ENCODE results near the gene ERFE.
A peak's percentile ranks its signal among the peaks of the same experiment; 100 is the strongest.

Gene ERFE

GRCh38 chr2:238146884-238147544 is 11.8 kb upstream of the ERFE start:
- TF ChIP-seq CTCF (IDR thresholded peaks at IDR 0.05), result no peak

- TF ChIP-seq CTCF (IDR thresholded peaks at IDR 0.05), result no peak
Measured at GRCh38 chr2:238148981-238149380, 9.8 kb upstream of the ERFE start.

- TF ChIP-seq CTCF (IDR thresholded peaks at IDR 0.05), result no peak
Measured at GRCh38 chr2:238149841-238150572, 8.8 kb upstream of the ERFE start.

GRCh38 chr2:238150686-238151085 is 8.1 kb upstream of the ERFE start:
- no peak for TF ChIP-seq CTCF (IDR thresholded peaks at IDR 0.05)

- TF ChIP-seq CTCF (IDR thresholded peaks at IDR 0.05), result no peak
Measured at GRCh38 chr2:238151205-238151604, 7.6 kb upstream of the ERFE start.

- TF ChIP-seq CTCF (IDR thresholded peaks at IDR 0.05), result no peak
Measured at GRCh38 chr2:238151628-238152235, 7.0 kb upstream of the ERFE start.

- peak; percentile 29; the same call in 1 of the 2 replicates for TF ChIP-seq CTCF (IDR thresholded peaks at IDR 0.05)
Measured at GRCh38 chr2:238152771-238153688, 5.7 kb upstream of the ERFE start.

Measured in LNCAP (cell line).